GM21367 (cell line): ENCODE data around the gene CAPN2.
"Not testable (repeated sequence)": the region's sequence is repeated elsewhere in the genome, so short reads cannot be mapped to it uniquely, and the experiment has no call there.

Experiments used
- ATAC-seq: cut with Tn5 transposase; IDR thresholded peaks from one replicate; pipeline ENCODE4 v1.9.1; 2021; ENCODE audit not compliant: unreplicated experiment

Gene CAPN2

DNA sequence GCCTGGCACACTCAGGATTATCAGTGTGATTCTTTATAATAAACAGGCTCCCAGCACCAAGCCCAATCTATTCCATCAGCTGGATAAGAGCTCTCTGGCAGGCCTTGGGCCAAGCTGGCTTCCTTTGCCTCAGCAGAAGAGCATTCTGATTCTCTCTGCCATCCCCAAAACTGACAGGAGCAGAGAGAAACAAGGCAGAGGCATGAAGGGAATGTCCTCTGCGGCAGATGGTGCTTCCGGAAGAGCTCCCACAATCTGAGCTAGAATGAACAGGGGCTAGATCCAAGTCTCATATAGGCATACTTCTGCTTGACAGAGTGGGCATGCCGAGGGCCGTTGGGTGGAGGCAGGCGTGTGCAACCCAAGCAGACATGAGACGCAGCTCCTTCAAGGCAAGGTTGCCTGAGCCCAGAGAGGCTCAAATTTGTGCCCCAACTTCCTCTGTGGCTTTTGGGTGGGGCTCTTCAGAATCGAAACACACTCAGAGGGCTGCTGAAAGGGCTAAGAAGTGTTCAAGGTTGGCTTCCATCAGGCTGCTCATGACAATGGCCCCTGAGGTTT is 4.0 kb downstream of the CAPN2 start:
- ATAC-seq, result peak; percentile 62

DNA sequence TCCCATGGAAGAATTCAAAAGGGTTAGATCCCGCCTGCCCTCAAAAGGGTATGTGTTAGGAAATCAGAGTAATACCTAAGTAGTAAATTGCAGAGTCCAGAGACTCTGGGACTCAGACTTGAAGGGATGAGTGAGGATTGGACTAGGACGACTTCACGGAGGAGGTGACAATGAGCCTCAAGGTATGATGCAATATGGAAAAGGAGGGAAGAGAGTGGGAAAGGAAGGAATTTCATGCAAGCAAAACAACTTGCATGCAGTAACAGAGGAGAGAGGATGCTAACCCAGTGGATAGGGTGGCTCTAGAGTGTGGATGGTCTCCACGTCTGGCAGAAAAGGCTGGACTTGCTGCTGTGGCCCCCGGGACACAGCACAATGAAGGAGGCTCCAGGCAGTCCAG is 4.8 kb downstream of the CAPN2 start:
- ATAC-seq, result no peak

DNA sequence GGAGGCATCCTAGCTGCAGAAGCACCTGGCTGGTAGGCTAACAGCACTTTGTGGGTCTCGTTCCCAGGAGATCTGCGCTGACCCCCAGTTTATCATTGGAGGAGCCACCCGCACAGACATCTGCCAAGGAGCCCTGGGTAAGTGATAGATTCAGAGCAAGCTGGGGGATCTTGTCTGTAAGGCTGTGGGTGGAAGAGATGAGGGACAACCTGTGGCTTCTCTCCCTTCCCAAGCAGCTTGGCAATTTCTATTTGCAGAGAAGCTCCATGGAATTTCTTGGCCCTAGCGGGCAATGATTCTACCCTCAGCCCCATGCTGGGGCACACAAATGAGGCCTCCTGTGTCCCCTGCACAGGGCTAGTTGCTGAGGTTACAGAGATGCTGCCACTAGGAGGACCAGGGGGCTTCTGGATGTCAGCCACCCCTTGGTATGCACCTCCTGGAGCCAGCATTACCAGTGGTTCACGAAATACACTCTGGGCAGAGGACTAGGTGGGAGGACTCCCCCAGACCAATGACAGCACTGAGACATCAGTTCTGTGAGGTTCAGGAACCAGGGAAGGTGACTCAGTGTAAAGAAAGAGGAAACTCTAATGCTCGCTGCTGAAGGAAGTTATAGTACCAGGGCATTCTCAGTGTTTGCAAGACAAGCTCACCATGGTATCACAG is 5.5 kb downstream of the CAPN2 start:
- no peak for ATAC-seq

DNA sequence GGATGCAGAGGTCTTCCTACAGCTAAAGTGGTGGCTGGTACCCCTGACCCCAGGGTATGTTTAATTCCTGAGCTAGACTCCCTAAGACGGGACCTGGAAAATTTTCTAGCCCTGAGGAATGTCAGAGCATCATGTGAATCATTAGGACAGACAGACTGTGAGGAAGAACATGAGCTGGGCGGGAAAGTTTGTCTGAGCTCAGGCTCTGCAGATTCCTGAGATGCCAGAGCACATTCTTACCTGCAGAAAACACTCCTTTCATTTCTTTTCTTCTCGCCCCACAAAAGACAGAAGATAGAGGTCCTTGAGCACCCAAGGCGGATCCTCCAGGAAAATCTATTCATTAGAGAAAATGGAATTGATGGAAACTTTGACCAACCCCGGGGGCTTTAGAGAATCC is 6.5 kb downstream of the CAPN2 start:
- no peak for ATAC-seq

DNA sequence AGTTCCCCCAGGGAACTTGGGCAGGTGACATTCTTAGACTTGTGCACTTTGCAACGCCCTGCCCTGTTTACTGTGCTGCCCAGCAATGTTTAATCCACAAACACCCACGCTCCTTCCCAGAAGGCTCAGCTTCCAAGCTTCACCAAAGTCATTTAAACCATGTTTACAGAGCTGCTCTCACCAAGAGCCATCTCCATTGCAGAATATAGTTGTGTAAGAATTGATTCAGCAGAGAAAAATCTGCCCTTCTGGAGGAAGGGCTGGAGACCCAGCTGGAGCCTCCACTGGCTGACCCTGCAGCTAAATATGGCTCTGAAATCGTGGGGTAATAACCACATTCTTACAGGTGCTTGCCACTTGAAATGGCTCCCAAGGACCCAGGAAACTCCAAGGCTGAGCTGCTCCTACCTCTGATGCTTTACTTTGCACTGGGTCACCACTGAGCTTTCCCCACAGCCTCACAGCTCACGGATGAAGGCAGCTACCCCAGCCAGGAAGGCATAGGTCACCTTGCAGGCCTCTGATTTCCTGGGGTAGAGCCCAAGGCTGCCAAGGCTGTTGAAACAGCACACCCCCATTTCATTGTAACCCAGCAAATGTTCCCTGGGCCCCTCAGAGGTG is 8.7 kb downstream of the CAPN2 start:
- no peak for ATAC-seq

DNA sequence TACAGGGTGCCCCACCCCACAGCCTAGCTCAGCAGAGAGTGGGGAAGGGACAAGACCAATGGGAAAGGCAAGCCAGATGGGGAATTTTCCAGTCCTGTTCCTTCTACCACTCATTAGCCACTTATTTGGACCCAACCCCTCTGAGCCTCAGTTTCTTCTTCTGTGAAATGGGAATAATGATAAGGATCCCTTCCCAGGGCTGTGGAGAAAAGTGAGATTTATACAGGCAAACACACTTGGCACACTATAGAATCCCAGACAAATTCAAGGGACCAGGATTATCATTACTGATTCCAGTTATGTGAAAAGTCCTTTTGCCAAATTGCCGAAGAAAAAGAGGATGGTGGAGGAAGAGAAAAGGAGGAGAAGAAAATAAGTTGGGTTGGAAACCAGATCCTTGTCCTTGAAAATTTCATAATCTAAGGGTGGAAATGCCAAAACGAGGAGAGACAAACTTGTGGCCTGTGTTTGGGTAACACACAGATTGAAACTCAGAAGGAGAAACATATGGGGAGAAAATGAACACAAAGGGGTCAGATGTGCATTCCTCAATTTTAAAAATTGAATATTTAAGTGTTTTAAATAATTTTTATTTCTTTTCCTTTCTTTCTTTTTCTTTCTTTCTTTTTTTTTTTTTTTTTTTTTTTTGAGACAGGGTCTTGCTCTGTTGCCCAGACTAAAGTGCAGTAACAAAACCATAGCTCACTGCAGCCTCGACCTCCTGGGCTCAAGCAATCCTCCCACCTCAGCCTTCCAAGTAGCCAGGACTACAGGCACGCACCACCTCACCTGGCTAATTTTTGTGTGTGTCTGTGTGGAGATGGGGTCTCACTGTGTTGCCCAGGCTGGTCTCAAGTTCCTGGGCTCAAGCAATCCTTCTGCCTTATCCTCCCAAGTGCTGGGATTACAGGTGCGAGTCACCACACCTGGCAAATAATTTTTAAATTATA is 9.6 kb downstream of the CAPN2 start:
- no peak for ATAC-seq

DNA sequence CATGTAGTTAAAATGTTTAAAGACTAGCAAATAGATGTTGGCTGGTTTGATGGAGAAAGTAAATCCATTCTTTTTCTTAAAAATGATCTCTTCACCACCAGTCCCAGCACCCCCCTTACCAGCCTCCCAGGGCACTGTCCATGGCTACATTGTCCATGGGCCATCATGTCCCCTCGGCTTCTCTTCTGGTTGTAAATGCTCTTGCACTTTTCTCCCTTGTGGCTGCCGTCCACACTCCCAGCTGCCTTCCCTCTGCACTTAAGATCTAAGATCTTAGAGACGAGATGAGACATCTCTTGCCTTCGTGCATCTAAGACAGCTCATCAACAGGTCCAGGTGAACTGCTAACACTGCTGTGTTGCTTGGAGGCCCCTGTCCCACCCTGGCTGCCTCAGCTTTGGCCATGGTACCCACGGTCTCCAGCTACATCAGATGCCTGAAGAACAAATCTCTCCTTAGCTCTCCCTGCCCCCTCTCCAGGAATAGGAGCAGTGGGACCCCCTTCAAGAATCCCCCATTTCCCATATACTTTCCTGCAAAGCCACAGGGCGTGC is 11.1 kb downstream of the CAPN2 start:
- no peak for ATAC-seq

DNA sequence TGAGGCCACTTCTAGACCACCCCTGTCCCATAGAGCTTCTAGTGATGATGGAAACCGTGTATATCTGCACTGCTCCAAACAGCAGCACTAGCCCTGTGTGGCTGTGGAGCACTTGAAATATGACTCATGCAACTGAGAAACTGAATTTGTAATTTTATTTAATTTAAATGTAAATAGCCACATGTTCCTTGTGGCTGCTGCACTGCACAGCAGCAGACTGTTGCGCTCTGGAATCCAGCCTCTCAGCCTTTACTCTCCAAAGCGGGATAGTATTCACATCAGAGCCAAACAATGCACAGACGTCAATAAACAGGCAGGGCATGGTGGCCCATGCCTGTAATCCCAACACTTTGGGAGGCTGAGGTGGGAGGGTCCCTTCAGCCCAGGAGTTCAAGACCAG is 12.0 kb downstream of the CAPN2 start:
- no peak for ATAC-seq

DNA sequence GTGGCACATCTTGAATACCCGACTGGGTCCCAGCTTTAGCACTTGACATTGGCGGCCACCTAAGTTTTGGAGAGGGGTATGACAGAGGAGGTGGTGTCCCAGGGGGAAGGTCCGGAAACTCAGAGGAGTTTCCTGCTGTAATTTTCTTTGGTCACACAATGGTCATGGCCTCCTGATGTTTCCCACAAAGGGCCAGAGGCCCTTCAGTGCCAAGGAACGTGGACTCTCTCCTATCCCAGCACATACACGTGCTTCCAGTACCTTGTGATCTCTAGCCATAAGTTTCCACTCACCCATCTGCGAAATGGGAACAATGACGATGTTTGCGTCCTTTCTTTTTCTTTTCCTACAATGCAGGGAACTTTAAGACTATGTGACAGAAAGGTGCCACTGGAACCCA is 13.2 kb downstream of the CAPN2 start:
- no peak for ATAC-seq

DNA sequence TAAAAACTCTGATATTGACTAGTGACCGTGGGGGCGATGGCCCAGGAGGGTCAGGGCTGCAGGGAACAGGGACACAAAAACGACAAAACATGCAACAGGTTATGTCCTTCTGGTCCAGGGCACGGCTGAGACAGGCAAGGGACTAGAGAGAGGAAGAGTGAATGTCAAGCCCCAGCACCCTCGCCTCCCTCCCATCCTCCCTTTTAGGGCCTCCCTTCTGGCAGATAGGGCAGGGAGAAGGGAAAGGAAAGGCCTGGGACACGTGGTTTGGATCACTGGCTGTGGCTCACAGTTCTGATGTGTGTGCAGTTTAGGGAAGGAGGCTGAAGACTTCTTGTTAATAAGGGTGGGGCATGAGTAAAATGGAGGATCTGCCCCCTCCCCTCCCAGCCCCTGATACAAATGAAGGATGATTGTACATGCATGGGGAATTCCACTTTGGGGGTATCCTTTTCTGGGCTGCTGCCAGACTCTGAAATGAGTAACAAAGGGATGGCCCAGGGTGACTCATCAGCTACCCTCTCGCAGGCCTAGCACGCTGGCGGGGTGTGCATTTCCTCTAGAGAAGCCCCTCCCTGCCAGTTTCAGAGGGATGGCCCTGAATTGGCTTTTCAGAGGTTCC is 14.2 kb downstream of the CAPN2 start:
- ATAC-seq, result peak; percentile 94

DNA sequence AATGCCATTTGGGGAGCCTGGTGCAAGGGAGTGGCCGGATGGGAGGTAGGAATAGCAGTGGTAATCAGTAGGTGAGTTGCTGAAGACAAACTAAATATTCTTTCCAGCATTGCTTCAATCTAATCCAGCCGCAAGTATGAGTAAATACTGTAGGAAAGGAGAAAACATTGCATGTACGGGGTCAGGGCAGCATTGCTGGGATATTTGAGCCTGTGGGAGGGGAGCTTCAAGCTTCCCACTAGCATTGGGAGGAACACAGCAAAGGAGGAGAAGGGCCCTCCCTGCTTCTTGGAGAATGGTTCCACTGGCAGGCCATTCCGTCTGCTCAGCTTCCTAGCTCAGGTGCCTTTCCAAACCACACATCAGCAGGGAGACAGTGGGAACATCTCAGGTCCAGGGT is 15.2 kb downstream of the CAPN2 start:
- no peak for ATAC-seq

DNA sequence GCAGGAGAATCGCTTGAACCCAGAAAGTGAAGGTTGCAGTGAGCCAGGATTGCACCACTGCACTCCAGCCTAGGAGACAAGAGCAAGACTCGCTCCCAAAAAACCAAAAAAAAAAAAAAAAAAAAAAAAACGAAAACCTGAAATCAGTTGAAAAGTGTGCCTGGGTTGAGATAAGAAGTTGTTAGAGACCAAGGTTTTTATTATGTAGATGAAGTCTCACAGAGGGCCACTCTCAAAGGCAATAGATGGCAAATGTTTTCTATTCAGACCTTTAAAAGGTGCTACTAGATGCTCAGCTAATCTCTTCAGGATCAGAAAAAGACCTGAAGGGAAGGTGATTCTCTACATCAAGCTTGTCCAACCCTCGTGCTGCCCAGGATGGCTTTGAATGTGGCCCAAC is 17.6 kb downstream of the CAPN2 start:
- ATAC-seq, result no peak

DNA sequence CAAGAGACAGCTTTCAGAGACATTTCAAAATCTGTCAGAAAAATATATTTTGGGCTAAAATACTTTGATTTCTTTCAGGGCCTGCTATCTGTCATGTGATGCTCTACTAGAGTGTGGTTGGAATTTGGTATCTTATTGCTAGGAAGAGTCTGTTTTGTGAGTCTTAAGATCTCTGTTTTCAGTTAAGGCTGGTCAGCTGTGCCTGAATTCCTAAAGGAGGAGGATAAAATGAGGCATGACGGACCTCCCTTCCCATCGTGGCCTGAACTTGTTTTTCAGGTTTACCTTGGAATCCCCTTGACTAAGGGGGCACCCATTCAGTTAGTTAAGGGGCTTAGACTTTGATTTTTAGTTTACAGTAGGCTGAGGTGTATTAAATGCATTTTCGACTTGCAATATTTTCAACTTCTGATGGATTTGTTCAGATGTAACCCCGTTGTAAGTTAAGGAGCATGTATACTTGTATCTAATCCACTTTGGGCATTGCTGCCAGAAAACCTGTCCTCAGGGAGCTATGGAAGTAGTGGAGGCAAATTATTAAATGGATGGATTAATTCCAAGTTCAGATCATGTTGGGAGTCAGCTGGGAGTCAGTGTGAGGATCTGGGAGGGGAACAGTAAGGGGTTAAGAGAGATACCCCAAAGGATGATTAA is 18.3 kb downstream of the CAPN2 start:
- no peak for ATAC-seq

DNA sequence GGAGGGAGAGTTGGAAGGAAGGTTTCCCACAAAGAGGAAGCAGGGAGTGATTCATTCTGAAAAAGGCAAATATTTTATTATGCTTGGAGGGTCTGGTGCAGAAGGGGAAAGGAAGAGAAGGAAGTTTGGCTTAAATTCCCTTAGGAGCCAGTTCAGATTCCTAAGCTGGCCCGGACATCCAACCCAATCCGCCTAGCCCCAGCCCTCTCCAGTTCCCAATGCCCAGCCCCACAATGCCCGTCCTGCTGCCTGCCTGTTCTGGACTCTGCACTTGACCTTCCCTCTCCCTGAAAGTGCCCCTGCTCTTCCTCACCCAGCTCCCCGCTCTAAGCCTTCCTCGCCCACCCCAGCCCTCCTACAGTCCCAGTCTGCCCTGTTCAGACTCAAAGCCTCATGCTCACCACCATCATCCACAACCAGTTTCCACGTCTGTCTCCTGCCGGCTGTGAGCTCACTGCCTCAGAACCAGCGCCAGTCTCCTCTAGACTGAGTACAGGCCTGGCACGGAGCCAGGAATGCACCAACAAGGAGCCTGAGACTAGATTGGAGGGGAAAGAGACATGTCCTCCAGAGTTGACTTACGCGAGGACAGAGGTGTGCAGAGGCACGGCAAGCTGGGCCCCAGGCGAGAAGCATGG is 18.9 kb downstream of the CAPN2 start:
- no peak for ATAC-seq

DNA sequence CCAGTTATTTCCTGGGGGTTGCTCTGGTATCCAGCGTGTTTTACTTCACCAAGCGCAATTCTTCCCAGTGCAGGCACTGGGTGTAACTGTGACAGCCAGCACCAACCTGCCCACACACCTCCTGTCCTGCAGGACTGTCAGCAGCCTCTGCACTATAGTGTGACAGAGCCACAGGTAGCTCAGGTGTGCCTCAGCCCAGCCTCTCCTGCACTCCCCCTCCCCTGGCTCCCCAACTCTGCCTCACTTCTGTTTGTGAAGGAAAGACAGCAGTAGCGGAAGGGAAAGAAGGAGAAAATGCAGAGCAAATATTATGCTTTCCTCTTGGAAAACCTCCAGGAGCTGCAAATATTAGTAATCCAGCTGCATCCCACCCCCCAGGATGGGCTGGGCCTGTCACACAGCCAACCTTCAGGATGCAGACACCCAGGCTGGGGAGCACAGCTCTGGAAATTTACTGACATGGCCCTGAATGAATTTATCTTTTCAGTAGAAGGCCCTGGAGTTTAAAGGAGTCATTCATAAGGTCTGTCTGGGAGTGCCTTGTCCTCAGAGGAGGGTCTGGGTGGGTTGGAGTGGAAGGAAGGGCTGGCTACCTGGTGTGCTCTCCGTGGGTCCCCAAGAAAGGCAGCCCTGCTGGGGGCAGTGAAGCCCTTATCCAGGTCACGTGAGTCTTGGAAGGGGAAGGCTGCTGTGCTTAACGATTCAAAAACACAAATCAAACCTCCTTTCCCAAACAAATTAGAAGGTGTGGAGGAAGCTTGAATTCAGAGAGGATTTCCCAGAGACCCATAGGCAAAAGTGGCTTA is 20.9 kb downstream of the CAPN2 start:
- ATAC-seq, result no peak

DNA sequence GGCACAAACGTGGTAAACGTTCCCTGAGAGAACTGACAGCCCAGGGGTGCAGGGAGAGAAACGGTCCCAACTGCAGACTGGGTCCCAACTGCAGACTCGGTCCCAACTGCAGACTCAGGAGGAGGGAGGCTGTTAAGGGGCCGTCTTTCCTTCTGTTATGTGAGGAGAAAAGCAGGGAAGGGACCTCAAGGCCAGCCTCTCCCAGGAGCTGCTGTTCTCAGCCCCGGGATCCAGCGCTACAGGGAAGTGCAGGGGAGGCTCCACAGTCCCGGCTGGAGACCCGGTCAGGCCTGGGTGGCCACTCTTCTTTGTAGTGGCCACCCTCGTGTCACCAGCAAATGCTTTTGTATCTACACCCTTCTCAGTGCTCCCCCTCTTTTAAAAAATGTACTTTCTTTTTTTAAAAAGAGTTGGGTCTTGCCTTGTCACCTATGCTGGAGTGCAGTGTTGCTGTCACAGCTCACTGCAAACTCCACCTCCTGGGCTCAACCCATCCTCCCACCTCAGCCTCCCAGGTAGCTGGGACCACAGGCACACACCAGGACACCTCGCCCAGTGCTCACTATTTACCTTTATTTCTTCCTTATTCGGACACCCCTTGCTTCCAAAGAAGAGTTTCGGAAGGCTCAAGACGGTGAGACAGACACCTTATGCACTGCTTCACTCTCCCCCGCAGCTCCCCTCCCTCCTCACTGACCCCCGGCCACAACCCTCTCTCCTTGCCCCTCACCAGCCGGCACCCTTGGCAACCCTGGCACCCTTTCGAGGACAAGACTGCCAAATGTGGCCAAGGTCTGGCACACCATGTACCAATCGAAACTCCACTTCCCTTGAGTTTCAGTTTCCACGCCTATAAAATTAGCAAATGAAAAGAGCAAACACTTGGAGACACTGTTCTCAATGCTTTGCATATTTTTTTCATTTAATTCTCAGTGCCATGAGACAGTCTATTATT is 21.8 kb downstream of the CAPN2 start:
- ATAC-seq, result no peak

DNA sequence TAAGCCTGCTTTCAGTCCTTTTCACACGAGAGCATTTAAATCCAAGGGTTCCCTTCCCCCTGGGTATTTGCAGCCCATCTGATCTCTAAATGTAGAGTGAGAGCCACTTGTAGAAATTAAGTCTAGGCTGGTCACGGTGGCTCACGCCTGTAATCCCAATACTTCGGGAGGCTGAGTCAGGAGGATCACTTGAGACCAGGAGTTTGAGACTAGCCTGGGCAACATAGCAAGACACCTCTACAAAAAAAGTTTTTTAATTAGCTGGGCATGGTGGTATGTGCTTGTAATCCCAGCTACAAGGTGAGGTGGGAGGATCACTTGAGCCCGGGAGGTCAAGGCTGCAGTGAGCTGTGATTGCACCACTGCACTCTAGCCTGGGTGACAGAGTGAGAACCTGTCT is 24.3 kb downstream of the CAPN2 start:
- ATAC-seq, result not testable (repeated sequence)

DNA sequence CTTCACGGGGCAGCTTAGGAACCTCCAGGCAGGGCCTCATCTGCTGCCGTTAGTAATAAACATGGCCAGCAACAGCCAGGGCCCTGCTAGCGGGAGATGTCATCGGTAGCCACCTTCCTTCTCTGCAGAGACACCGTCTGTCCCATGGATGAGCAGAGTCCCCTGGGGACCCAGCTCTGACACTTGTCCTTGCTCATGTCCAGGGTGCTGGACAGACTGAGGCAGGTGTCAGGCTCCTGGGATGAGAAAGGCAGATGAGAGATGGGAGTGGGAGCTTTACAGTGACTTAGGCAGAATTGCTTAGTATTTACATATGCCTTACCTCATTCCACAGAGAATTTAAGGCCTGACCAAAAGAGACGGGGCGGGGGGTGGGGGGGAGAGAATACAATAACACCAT is 25.0 kb downstream of the CAPN2 start:
- no peak for ATAC-seq
